GM19193 (cell line): Measurements from ENCODE around the gene HMHB1.
A peak's percentile ranks its signal among the peaks of the same experiment; 100 is the strongest.

ENCODE experiments used
- POLR2A ChIP-seq: IDR thresholded peaks from 4 replicates; pipeline ENCODE4 v1.6.1; 2011; ENCODE audit not compliant: insufficient read depth, insufficient read length; ENCODE audit errors: extremely low read depth

The HMHB1 gene

DNA sequence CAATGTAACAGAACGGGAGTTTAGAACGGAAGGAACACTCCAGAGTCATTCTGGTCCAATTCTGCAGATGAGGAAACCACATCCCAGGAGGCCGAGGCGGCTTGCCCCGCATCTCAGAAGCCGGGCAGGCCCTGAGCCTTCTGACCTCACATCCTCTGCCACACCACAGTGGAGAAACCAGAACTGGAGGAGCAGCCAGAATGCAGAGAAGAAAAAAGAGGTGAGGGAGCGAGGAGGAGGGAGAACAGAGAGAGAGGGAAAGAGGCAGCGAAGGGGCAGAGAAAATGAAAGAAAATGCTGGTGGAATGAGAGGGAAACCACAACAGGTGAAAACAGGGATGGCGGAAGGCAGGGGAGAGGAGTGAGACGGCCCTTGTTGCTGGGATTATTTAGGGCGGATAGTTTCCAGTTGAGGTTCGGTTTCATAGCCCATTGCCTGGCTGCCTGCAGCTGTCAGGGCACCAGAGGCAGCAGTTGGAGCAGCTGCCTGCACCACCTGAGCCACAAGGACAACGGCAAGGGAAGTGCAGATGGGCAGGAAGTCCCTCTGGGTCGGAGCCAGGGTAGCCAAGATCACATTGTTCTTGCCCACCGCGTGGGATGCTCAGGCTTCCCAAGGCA is at the start of gene HMHB1:
Gene HMHB1 (plus strand): TSS at position 77 of the 621 bp plus-strand sequence.
- TF ChIP-seq POLR2A = peak; percentile 45

DNA sequence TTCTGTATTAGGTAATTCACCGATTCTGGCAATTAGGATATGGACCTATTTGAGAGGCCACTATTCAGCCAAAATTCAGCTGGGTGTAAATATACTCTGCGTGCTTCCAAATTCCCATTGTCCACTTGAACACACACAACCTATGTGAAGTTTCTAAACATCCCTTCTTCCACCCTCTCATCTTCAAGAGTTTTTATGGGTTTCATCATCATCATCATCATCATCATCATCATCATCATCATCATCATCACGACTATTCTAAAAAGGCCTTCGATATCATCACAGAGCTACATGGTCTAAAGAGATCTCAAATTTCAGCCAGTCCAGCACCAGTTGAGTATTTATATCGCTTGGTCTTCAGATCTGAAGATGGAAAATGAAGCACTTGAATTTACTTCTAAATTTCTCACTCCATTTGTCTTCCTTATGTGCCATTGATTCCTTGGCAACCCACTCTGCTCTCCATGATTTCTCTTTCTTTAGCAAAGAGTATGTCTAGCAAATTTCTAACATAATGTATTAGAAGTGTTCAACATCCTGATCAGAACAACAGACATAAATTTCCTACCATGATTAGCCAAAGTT is 49.2 kb upstream of the HMHB1 start:
- TF ChIP-seq POLR2A = no peak

DNA sequence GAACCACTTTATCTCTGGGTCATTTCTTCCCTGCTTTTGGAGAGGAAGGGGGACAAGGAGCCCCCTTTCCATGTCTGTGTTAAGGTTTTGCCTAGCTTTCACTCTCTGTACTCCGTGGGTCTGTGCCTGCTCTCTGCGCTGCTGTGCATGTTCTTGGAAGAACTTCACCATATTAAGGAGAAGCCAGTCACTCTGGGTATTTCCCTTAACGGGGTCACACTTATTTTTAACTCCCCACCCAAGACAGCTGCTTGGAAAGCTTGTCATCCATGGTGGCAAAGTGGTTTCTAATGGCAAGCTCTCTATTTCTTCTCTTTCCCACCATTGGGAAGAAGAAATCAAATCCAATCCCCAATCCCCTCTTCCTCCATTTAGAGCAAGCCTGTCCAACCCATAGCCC is 44.8 kb upstream of the HMHB1 start:
- TF ChIP-seq POLR2A = no peak

- TF ChIP-seq POLR2A = no peak
Observed at GRCh38 chr5:143769026-143769786, 42.8 kb upstream of the HMHB1 start.

GRCh38 chr5:143770450-143770849 is 41.5 kb upstream of the HMHB1 start:
- no peak for TF ChIP-seq POLR2A

DNA sequence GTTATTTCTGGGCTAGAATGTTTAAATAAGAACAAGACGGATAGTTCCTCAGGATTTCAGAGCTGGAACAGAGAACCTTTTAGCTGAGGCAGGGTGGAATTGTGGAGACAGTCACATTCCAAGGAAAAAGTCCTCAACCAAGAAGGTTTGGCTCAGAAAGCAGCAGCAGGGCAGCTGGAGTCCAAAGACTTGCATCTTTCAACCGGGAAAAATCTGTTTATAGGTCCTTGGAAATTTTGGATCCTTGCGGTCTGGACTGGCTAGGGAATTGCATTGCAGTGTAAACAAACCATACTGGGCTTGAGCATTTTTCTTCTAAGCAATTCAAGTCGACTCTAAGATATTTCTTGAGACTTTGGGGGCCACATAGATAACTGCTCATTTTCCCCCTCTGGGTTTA is 40.8 kb upstream of the HMHB1 start:
- TF ChIP-seq POLR2A = no peak

GRCh38 chr5:143771602-143772001 is 40.4 kb upstream of the HMHB1 start:
- no peak for TF ChIP-seq POLR2A

DNA sequence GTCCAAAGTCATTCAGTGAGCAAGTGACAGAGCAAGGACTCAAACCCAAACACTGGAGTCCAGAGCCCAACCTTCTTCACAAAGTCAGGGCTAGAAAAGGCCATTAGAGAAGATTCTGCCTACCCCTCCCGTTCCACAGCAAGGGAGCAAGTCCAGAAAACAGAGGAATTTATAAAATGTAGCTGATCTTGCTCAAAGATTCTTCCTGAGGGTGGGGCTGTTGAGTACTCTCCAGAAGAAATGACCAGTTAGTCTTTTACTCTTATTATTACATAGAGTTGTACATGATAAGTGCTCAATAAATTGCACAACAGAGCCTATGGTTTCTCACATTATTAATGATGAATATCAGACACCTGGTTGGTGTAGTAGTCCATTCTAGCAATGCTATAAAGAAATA is 39.3 kb upstream of the HMHB1 start:
- TF ChIP-seq POLR2A = no peak

GRCh38 chr5:143775258-143775657 is 36.7 kb upstream of the HMHB1 start:
- no peak for TF ChIP-seq POLR2A

DNA sequence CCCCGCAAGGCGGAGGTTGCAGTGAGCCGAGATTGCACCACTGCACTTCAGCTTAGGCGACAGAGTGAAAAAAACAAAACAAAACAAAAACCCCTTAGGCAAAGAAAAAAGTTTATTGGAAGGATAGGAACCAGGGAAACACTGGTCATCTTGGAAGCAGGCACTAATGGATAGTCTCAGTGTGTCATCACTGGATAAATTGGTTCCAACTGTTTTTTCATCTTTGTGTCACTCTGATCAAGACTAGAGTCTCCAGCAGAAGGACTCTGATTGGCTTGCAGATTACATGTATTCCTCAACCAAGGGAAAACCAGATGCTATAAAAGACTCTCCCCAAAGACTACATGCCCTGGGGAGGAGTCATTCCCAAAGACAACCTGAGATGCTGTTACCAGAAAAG is 35.0 kb upstream of the HMHB1 start:
- TF ChIP-seq POLR2A = no peak

GRCh38 chr5:143779506-143779905 is 32.5 kb upstream of the HMHB1 start:
- TF ChIP-seq POLR2A = no peak

- no peak for TF ChIP-seq POLR2A
Observed at GRCh38 chr5:143781993-143782520, 29.9 kb upstream of the HMHB1 start.

GRCh38 chr5:143782588-143783386 is 29.2 kb upstream of the HMHB1 start:
- TF ChIP-seq POLR2A = no peak

DNA sequence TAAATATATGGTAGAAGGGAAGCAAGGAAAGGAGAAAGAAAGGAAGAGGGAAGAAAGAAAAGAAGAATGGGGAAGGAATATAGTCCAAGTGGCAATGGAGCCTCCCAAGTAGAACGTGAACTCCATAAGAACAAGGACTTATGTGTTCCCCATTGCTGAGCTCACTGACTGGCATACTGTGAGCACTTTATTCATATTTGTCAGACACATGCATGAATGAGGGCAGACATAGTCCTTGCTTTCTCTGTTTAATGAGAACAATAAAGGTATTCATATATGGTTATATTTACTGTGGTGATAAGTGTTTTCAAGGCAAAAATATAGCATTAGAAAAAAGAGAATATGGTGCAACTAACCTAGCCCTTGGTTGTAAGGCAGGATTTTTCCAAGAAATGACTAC is 23.6 kb upstream of the HMHB1 start:
- TF ChIP-seq POLR2A = no peak

- TF ChIP-seq POLR2A = no peak
Observed at GRCh38 chr5:143790457-143791112, 21.4 kb upstream of the HMHB1 start.
